Fibroblast of lung (primary cell): ENCODE results near the gene KCNN3. TPM values are rescaled to one million over a fixed set of nuclear protein-coding genes. Genes with fewer than 3 reads are reported as not detected.

Experiments
- DNase-seq, 2 donors: peaks; one replicate each; pipeline versions ENCODE4 v3.0.0 to v3.0.0-alpha.2; 2010; ENCODE audit warnings: low read depth in 2 of 2
- H2AFZ ChIP-seq: 2 replicates; pipeline ENCODE4 v1.5.1; 2012; ENCODE audit warnings: low read length, control low read depth, inconsistent platforms
- H3K27ac ChIP-seq: 2 replicates; pipeline ENCODE4 v1.5.1; 2011; ENCODE audit warnings: low read length, control low read depth; ENCODE audit not compliant: insufficient read depth
- H3K27me3 ChIP-seq: 2 replicates; pipeline ENCODE4 v1.5.1; 2011; ENCODE audit warnings: mild to moderate bottlenecking, low read length; ENCODE audit not compliant: control insufficient read depth, insufficient read depth
- H3K36me3 ChIP-seq: 2 replicates; pipeline ENCODE4 v1.5.1; 2011; ENCODE audit warnings: low read length; ENCODE audit not compliant: control insufficient read depth, insufficient read depth
- H3K4me1 ChIP-seq: 2 replicates; pipeline ENCODE4 v1.5.1; 2011; ENCODE audit warnings: low read length; ENCODE audit not compliant: control insufficient read depth, insufficient read depth; ENCODE audit errors: extremely low read depth
- H3K4me2 ChIP-seq: 2 replicates; pipeline ENCODE4 v1.5.1; 2011; ENCODE audit warnings: low read length, control low read depth; ENCODE audit not compliant: insufficient read depth; ENCODE audit errors: extremely low read depth
- H3K4me3 ChIP-seq, 4 experiments: fragments of 200-600 bp in 1 of 4; sonication (generic) in 1 of 4; replicated peaks in 1 of 4; 2 replicates each; pipeline ENCODE4 v1.5.1; 2011 to 2016; ENCODE audit warnings: low read length in 4 of 4, low read depth in 3 of 4, mild to moderate bottlenecking in 3 of 4, control low read depth in 2 of 4, inconsistent platforms in 1 of 4, mixed read lengths in 1 of 4; ENCODE audit not compliant: insufficient read depth in 1 of 4; ENCODE audit errors: control extremely low read depth in 1 of 4
- H3K79me2 ChIP-seq: 2 replicates; pipeline ENCODE4 v1.5.1; 2012; ENCODE audit warnings: mild to moderate bottlenecking, low read length, inconsistent platforms; ENCODE audit not compliant: control insufficient read depth, insufficient read depth
- H3K9ac ChIP-seq: 2 replicates; pipeline ENCODE4 v1.5.1; 2011; ENCODE audit warnings: mild to moderate bottlenecking, low read length, control low read depth; ENCODE audit not compliant: insufficient read depth
- H3K9me3 ChIP-seq: 2 replicates; pipeline ENCODE4 v1.5.1; 2012; ENCODE audit warnings: low read depth, low read length; ENCODE audit not compliant: control insufficient read depth, insufficient read depth
- H4K20me1 ChIP-seq: 2 replicates; pipeline ENCODE4 v1.5.1; 2011; ENCODE audit warnings: low read length; ENCODE audit not compliant: control insufficient read depth, insufficient read depth; ENCODE audit errors: extremely low read depth
- EZH2 ChIP-seq: IDR thresholded peaks from 2 replicates; pipeline ENCODE4 v1.5.1; 2012; ENCODE audit warnings: low read length, control low read depth, mild to moderate bottlenecking; ENCODE audit errors: missing control alignments
- polyA plus RNA-seq, 2 donors: library from polyadenylated mRNA; depleted of rRNA in 1 of 2; stranded (reverse) in 1 of 2; unstranded in 1 of 2; fragments of >200 nt; gene quantifications; 2 replicates each; pipeline ENCODE4 v1.2.1, GENCODE V29; 2011 to 2012; ENCODE audit warnings: missing spikeins in 1 of 2
- total RNA-seq: library from RNA; depleted of rRNA; stranded (reverse); fragments of >200 nt; gene quantifications from 2 replicates; pipeline ENCODE4 v1.2.1, GENCODE V29; 2014
- TF ChIP-seq, protein P1 (sequence below), 2 donors: IDR thresholded peaks in 1 of 2; conservative IDR thresholded peaks in 1 of 2; 1 replicate in 1 of 2; 2 replicates in 1 of 2; pipeline ENCODE4 v1.5.1; 2011 to 2012; ENCODE audit warnings: low read length in 2 of 2, control low read depth in 1 of 2, inconsistent platforms in 1 of 2, low read depth in 1 of 2, mild to moderate bottlenecking in 1 of 2

The KCNN3 gene
- total and polyA plus RNA-seq, 2 donors (not counting 1 experiment from before 2014, with no cell fraction given), result not detected

DNA sequence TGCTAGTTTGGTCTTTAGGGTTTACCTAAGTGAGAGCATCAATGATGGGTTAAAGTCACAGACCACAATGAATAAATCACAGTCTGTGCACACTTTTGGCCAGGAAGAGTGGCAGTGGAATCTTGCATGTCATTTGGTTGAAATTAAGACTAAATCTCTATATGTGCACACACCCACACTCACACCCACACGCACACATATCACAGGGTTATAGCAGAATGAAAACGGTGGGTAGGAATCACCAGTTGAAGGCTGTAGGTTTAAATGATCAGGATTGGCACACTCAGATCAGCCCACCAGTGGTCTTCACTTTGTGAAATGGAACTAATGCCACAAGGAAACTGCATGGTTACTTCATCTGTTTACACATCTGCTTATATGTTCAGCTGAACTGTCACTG is 164.5 kb downstream of the KCNN3 start:
- H3K9ac ChIP-seq, result no peak overlapping the region
- no peak for DNase-seq
- no peaks in the 10 kb centered on the region for H4K20me1 ChIP-seq
- H3K4me3 ChIP-seq, result no peak overlapping the region
- no peaks in the 10 kb centered on the region for H3K9me3 ChIP-seq
- no peaks in the 10 kb centered on the region for H3K79me2 ChIP-seq
- H2AFZ ChIP-seq, result no peak overlapping the region
- no peak overlapping the region for H3K27ac ChIP-seq
- H3K27me3 ChIP-seq, result peaks cover 9% of the 10 kb centered on the region
- H3K36me3 ChIP-seq, result no peaks in the 10 kb centered on the region
- H3K4me1 ChIP-seq, result no peaks in the 10 kb centered on the region
- TF ChIP-seq, protein P1, sequence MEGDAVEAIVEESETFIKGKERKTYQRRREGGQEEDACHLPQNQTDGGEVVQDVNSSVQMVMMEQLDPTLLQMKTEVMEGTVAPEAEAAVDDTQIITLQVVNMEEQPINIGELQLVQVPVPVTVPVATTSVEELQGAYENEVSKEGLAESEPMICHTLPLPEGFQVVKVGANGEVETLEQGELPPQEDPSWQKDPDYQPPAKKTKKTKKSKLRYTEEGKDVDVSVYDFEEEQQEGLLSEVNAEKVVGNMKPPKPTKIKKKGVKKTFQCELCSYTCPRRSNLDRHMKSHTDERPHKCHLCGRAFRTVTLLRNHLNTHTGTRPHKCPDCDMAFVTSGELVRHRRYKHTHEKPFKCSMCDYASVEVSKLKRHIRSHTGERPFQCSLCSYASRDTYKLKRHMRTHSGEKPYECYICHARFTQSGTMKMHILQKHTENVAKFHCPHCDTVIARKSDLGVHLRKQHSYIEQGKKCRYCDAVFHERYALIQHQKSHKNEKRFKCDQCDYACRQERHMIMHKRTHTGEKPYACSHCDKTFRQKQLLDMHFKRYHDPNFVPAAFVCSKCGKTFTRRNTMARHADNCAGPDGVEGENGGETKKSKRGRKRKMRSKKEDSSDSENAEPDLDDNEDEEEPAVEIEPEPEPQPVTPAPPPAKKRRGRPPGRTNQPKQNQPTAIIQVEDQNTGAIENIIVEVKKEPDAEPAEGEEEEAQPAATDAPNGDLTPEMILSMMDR (conservative IDR thresholded peaks at IDR 0.05 in 1 of 2, IDR thresholded peaks at IDR 0.05 in 1 of 2; ENCODE audit: low read depth in 1 of 2, low read length in 2 of 2), result no peak
- TF ChIP-seq EZH2, result no peak
- H3K4me2 ChIP-seq, result no peak overlapping the region

DNA sequence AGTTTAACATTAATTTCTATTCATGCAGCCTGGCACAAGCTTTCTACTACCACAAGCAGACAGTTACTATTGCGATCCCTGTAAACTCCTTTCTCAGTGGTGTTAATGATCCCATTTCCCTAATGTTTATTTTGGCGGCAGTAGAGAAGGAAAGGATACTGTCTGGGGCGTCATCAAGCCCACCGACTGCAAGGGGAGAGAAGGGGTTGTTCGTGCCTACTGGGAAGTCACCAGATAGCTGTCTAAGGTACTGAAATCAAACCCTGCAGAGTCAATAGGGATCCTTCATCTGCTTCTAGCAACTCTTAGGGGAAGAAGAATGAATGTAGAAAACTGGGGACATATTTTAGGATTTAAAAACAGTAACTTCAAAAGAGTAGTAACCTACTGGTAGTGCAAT is 166.9 kb downstream of the KCNN3 start:
- H3K27me3 ChIP-seq, result peaks cover 9% of the 10 kb centered on the region
- no peak for TF ChIP-seq EZH2
- TF ChIP-seq, protein P1 (conservative IDR thresholded peaks at IDR 0.05 in 1 of 2, IDR thresholded peaks at IDR 0.05 in 1 of 2; ENCODE audit: low read depth in 1 of 2, low read length in 2 of 2), result no peak
- H3K9me3 ChIP-seq, result no peaks in the 10 kb centered on the region
- H2AFZ ChIP-seq, result no peak overlapping the region
- H3K79me2 ChIP-seq, result no peaks in the 10 kb centered on the region
- H3K4me1 ChIP-seq, result no peaks in the 10 kb centered on the region
- no peak overlapping the region for H3K27ac ChIP-seq
- H3K4me3 ChIP-seq, result no peak overlapping the region
- no peaks in the 10 kb centered on the region for H3K36me3 ChIP-seq
- peak in 1 of 2 donors; percentile 12 for DNase-seq
- H4K20me1 ChIP-seq, result no peaks in the 10 kb centered on the region
- H3K9ac ChIP-seq, result no peak overlapping the region
- H3K4me2 ChIP-seq, result no peak overlapping the region

DNA sequence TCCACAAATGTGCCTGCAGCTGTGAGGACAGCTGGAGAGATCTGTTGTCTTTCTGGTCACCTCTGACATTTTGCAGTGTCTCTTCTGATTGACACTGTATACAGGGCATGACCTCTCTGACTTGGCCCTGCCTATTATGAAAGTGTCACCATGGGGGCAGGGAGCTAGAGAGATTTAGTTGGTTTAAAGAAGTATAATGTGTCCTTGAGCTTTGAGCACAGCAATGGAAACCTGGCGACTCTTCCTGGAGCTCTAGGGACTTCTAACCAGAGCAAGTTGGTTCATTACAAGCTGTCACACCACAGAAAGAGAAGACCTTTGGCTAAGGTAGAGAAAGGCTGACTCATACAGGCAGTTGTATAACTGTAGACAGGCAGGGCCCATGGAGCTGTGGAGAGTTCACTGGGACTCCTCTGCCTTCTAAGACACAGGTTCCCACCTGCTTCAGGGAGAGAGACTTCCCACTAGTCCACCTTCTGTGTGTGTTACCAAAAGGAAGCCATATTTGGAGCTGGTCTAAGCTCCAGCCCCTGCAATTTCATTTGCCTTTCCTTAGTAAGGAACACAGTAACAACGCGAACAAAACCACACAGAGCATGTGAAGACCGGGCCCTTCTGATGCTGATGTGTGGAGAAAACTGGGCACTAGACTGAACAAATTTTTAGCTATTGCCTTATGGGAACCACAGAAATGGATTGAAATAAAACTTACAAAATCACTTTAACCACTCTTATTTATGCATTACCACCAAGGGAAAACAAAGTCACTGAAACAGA is 171.6 kb downstream of the KCNN3 start:
- Histone ChIP-seq H3K4me1 (no peaks in the 10 kb centered on the region), H3K27me3 (peaks cover 6% of the 10 kb centered on the region), H3K36me3 (no peaks in the 10 kb centered on the region), H3K9me3 (no peaks in the 10 kb centered on the region), H3K27ac (no peak overlapping the region), H3K4me2 (no peak overlapping the region), H2AFZ (no peak overlapping the region), H4K20me1 (no peaks in the 10 kb centered on the region), H3K79me2 (no peaks in the 10 kb centered on the region), H3K4me3 (no peak overlapping the region), H3K9ac (no peak overlapping the region)
- TF ChIP-seq, protein P1 (conservative IDR thresholded peaks at IDR 0.05 in 1 of 2, IDR thresholded peaks at IDR 0.05 in 1 of 2; ENCODE audit: low read depth in 1 of 2, low read length in 2 of 2), result no peak
- DNase-seq, result no peak
